GM12801 (cell line): ENCODE measurements around the gene API5.

Experiments
- CTCF ChIP-seq: IDR thresholded peaks from one replicate; pipeline ENCODE4 v1.5.1; 2011; ENCODE audit warnings: control low read depth; ENCODE audit not compliant: insufficient read length; ENCODE audit errors: extremely low read depth

The API5 gene

DNA sequence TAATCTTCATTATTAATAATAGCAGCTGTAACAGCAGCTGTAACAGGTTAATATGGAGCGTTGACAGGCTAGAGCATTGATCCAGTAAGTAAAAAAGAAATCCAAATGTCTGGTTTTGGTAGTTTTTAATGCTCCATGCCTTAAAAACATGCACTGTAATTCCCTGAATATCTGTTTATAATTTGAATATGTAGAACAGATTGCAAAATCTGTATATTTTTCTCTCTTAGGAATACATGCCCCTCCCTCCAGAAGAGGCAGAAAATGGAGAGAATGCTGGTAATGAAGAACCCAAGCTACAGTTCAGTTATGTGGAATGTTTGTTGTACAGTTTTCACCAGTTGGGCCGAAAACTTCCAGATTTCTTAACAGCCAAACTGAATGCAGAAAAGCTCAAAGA is 16.7 kb downstream of the API5 start:
- TF ChIP-seq CTCF, result no peak

- no peak for TF ChIP-seq CTCF
These were observed 29.4 kb downstream of the API5 start for GRCh38 chr11:43341159-43341558.

DNA sequence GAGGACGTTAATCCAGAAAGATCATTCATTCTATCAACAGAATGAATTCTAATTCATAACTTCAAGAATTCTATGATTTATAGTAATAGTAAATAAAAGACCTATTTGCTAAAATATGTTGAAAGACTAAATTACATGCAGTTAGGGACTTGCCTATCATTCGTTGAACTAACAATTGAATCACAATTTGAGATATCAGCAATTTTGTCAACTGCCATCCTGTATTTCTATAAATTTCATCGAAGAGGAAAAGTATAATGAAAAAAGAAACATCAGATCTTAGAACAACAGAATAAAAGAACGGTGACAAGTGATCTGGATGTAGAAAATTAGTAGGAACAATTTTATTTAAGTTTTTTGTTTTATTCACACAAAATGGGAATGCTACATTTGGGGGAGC is 42.5 kb downstream of the API5 start:
- TF ChIP-seq CTCF, result no peak

GRCh38 chr11:43356336-43356735 is 44.5 kb downstream of the API5 start:
- TF ChIP-seq CTCF, result no peak

- TF ChIP-seq CTCF, result no peak
These were observed 46.5 kb downstream of the API5 start for GRCh38 chr11:43358279-43358800.

DNA sequence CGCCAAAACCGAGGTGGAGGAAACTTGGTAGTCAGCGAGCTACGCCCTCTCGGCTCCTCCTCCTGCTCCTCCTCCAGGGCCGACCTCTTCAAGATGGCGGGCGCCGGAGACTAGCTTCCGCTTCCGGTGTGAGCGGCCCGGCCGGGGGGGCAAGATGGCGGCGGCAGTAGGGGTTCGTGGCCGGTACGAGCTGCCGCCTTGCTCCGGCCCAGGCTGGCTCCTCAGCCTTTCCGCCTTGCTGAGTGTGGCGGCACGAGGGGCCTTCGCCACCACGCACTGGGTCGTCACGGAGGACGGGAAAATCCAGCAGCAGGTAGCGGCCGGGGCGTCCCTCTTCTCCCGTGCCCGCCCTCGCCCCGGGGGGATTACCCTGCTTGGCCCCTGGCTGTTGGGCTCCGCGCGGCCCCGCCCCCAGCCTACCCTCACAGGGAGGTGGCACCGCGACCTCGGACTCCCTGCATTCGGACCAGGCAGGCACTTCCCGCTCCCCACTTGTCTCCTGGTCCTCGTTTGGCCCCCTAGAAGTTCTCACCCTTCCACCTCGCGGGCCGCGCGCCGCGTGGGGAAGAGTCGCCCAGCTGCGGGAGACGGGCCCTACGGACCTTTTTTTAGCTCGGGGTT is 47.1 kb downstream of the API5 start, which contains the start of gene TTC17:
TSS of gene TTC17 (plus strand) at position 120 of the 621 bp plus-strand sequence. CDS start at position 155, 35 bp downstream.
- no peak for TF ChIP-seq CTCF

DNA sequence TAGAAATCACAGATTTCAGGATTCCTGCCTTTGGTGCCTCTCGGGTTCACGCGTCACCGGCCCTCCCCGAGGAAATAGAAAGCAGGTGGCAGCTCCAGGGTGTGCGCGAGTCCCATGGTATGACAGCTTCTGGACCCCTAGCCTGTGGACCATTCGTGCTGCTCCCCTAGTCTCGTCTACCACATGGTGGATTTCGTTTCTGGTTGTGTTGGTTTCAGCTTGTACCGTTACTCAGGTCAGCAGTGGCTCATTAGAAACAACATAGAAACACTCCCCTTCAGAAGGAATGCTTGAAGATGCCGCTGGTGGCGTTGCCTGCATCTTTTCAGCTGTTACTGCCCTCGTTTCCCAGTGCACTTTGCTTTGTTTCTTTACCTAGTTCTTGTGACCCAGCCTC is 47.6 kb downstream of the API5 start:
- no peak for TF ChIP-seq CTCF
